Duodenal mucosa (tissue), 2 donors: ENCODE results near the gene TUB.

Experiments used
- H3K27ac ChIP-seq: one replicate; pipeline ENCODE4 v1.7.0; 2013; ENCODE audit warnings: low read depth, low read length
- H3K27me3 ChIP-seq, 2 donors: one replicate each; pipeline ENCODE4 v1.7.0; 2013; ENCODE audit warnings: low read length in 2 of 2, control low read depth in 1 of 2; ENCODE audit not compliant: insufficient read depth in 2 of 2, control insufficient read depth in 1 of 2
- H3K36me3 ChIP-seq, 2 donors: one replicate each; pipeline ENCODE4 v1.7.0; 2013; ENCODE audit warnings: low read length in 2 of 2, control low read depth in 1 of 2; ENCODE audit not compliant: insufficient read depth in 2 of 2, control insufficient read depth in 1 of 2
- H3K4me1 ChIP-seq, 2 donors: one replicate each; pipeline ENCODE4 v1.7.0; 2013; ENCODE audit warnings: low read length in 2 of 2, control low read depth in 1 of 2; ENCODE audit not compliant: insufficient read depth in 2 of 2, control insufficient read depth in 1 of 2
- H3K4me3 ChIP-seq, 2 donors: one replicate each; pipeline ENCODE4 v1.7.0; 2013; ENCODE audit warnings: low read length in 2 of 2, low read depth in 1 of 2
- H3K9ac ChIP-seq, 2 donors: one replicate each; pipeline ENCODE4 v1.7.0; 2013; ENCODE audit warnings: low read length in 2 of 2, low read depth in 1 of 2
- H3K9me3 ChIP-seq, 2 donors: one replicate each; pipeline ENCODE4 v1.7.0; 2013; ENCODE audit warnings: low read length in 2 of 2, control low read depth in 1 of 2; ENCODE audit not compliant: control insufficient read depth in 1 of 2

The TUB gene

GRCh38 chr11:8080674-8081590 lies at the start of gene TUB:
TSS of gene TUB (plus strand) at chr11:8081211. CDS start at chr11:8081511, 300 bp downstream.
- Histone ChIP-seq H3K27ac (no peak within 1 kb of the TSS), H3K4me1 (peaks cover 0 to 8% of the 10 kb centered on the region in 2 donors), H3K9ac (no peak within 1 kb of the TSS), H3K9me3 (no peaks in the 10 kb centered on the region), H3K27me3 (peaks cover 17 to 25% of the 10 kb centered on the region in 2 donors), H3K4me3 (peak within 1 kb of the TSS; percentile 30 to 57), H3K36me3 (no peaks in the 10 kb centered on the region)

- no peaks in the 10 kb centered on the region for H3K36me3 ChIP-seq
- no peak overlapping the region for H3K4me3 ChIP-seq
- H3K9me3 ChIP-seq = no peaks in the 10 kb centered on the region
- H3K27me3 ChIP-seq = peaks cover 7 to 16% of the 10 kb centered on the region in 2 donors
- no peak overlapping the region for H3K27ac ChIP-seq
- H3K4me1 ChIP-seq = peaks cover 13 to 23% of the 10 kb centered on the region in 2 donors
- no peak overlapping the region for H3K9ac ChIP-seq
These were observed 49.5 kb upstream of the TUB start for GRCh38 chr11:8031248-8032115.

GRCh38 chr11:8032122-8032521 lies 48.9 kb upstream of the TUB start:
- Histone ChIP-seq H3K9me3 (no peaks in the 10 kb centered on the region), H3K27me3 (peaks cover 7 to 16% of the 10 kb centered on the region in 2 donors), H3K4me1 (peaks cover 13 to 23% of the 10 kb centered on the region in 2 donors), H3K4me3 (no peak overlapping the region), H3K9ac (no peak overlapping the region), H3K27ac (no peak overlapping the region), H3K36me3 (no peaks in the 10 kb centered on the region)

GRCh38 chr11:8032576-8033304 lies 48.3 kb upstream of the TUB start:
- no peaks in the 10 kb centered on the region for H3K36me3 ChIP-seq
- H3K9me3 ChIP-seq = no peaks in the 10 kb centered on the region
- no peak overlapping the region for H3K9ac ChIP-seq
- H3K4me3 ChIP-seq = no peak overlapping the region
- H3K27ac ChIP-seq = no peak overlapping the region
- peaks cover 13 to 23% of the 10 kb centered on the region in 2 donors for H3K4me1 ChIP-seq
- H3K27me3 ChIP-seq = peaks cover 7 to 16% of the 10 kb centered on the region in 2 donors

- Histone ChIP-seq H3K27ac (no peak overlapping the region), H3K27me3 (peaks cover 7 to 16% of the 10 kb centered on the region in 2 donors), H3K4me1 (peaks cover 13 to 23% of the 10 kb centered on the region in 2 donors), H3K36me3 (no peaks in the 10 kb centered on the region), H3K9me3 (no peaks in the 10 kb centered on the region), H3K4me3 (no peak overlapping the region), H3K9ac (peak overlapping the region in 1 of 2 donors; percentile 43)
These were observed 47.5 kb upstream of the TUB start for GRCh38 chr11:8033305-8034105.

GRCh38 chr11:8034106-8034585 lies 46.9 kb upstream of the TUB start:
- Histone ChIP-seq H3K9me3 (no peaks in the 10 kb centered on the region), H3K36me3 (no peaks in the 10 kb centered on the region), H3K27ac (no peak overlapping the region), H3K9ac (no peak overlapping the region), H3K4me1 (peaks cover 13 to 23% of the 10 kb centered on the region in 2 donors), H3K27me3 (peaks cover 7 to 16% of the 10 kb centered on the region in 2 donors), H3K4me3 (no peak overlapping the region)

GRCh38 chr11:8034604-8035190 lies 46.3 kb upstream of the TUB start:
- Histone ChIP-seq H3K9ac (no peak overlapping the region), H3K4me1 (peaks cover 13 to 23% of the 10 kb centered on the region in 2 donors), H3K36me3 (no peaks in the 10 kb centered on the region), H3K4me3 (no peak overlapping the region), H3K27ac (no peak overlapping the region), H3K27me3 (peaks cover 7 to 16% of the 10 kb centered on the region in 2 donors), H3K9me3 (no peaks in the 10 kb centered on the region)

GRCh38 chr11:8035200-8035855 lies 45.7 kb upstream of the TUB start:
- no peaks in the 10 kb centered on the region for H3K9me3 ChIP-seq
- H3K9ac ChIP-seq = no peak overlapping the region
- no peaks in the 10 kb centered on the region for H3K36me3 ChIP-seq
- H3K4me3 ChIP-seq = no peak overlapping the region
- H3K4me1 ChIP-seq = peaks cover 13 to 23% of the 10 kb centered on the region in 2 donors
- peaks cover 4 to 16% of the 10 kb centered on the region in 2 donors for H3K27me3 ChIP-seq
- H3K27ac ChIP-seq = no peak overlapping the region
